Fibroblast of mammary gland (primary cell): ENCODE results near the gene TTC39C.
A peak's percentile ranks its signal among the peaks of the same experiment; 100 is the strongest.
"Not testable (repeated sequence)": the region's sequence is repeated elsewhere in the genome, so short reads cannot be mapped to it uniquely, and the experiment has no call there.

Source experiments
- DNase-seq: peaks from one replicate; pipeline ENCODE4 v3.0.0-alpha.2; 2010; ENCODE audit warnings: low read depth
- H3K4me3 ChIP-seq: 2 replicates; pipeline ENCODE4 v1.5.1; 2011; ENCODE audit warnings: low read depth, mild to moderate bottlenecking, low read length, moderate library complexity; ENCODE audit not compliant: control insufficient read depth
- TF ChIP-seq, protein P1 (sequence below): conservative IDR thresholded peaks from 2 replicates; pipeline ENCODE4 v1.5.1; 2011; ENCODE audit warnings: low read depth, low read length, inconsistent platforms; ENCODE audit not compliant: control insufficient read depth, insufficient read depth

TTC39C gene

DNA sequence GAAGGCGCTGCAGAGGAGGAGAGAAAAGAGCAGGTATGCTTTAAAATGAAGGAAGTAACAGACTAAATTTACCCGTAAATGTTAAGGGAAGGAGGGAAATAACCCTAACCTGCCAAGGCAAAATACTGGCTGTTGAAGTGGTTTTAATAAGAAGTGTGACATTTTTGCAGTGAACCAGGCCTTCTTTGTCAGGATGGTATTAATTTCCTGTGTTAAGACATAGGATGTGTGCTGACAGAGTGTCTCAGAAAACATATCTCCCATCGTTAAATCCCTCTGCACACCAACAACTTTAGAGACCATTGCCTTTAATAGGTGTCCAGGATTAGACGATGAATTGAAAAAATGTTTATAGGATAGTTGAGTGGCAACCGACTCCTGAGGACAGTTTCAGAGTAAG is 9.9 kb downstream of the TTC39C start:
- H3K4me3 ChIP-seq: no peak overlapping the region
- TF ChIP-seq, protein P1, sequence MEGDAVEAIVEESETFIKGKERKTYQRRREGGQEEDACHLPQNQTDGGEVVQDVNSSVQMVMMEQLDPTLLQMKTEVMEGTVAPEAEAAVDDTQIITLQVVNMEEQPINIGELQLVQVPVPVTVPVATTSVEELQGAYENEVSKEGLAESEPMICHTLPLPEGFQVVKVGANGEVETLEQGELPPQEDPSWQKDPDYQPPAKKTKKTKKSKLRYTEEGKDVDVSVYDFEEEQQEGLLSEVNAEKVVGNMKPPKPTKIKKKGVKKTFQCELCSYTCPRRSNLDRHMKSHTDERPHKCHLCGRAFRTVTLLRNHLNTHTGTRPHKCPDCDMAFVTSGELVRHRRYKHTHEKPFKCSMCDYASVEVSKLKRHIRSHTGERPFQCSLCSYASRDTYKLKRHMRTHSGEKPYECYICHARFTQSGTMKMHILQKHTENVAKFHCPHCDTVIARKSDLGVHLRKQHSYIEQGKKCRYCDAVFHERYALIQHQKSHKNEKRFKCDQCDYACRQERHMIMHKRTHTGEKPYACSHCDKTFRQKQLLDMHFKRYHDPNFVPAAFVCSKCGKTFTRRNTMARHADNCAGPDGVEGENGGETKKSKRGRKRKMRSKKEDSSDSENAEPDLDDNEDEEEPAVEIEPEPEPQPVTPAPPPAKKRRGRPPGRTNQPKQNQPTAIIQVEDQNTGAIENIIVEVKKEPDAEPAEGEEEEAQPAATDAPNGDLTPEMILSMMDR: no peak
- no peak for DNase-seq

DNA sequence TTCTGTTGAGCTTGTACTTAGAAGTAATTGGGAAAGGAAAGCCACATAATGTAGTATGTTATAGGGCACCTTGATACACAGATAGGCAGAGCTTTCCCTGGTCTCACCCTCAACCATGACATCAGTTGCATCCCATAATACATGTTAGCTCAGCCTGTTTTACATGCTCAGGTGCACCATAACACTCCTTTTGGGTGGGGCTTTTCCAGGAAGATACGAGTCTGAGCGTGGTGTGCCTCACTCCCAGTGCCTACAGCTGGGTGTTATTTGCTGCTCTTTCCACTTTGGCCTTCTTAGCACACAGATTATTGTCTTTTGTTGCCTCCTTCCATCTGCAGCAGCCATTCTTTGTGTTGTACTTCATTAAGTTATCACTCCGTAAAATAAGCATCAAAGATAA is 11.9 kb downstream of the TTC39C start:
- TF ChIP-seq, protein P1: no peak
- H3K4me3 ChIP-seq: no peak overlapping the region
- no peak for DNase-seq

DNA sequence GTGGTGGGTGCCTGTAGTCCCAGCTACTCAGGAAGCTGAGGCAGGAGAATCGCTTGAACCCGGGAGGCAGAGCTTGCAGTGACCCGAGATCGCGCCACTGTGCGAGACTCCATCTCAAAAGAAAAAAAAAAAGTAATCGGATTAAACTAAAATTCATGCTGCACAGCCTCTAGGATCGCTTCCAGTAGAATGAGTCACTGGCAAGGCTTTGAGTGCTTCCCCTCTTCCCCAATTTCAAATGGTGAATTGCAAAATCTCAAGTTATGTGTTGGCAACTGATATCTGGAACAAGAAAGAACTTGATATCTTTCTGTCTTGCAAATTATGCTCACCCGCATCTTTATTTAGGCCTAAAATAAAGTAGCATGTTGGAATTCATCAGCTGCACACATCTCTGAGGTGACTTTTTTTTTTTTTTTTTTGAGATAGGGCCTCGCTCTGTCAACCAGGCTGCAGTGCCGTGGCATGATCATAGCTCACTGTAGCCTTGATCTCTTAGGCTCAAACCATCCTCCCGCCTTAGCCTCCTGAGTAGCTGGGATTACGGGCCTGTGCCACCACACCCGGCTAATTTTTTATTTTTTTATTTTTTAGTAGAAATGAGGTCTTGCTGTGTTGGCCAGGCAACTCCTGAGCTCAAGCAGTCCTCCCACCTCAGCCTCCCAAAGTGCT is 12.7 kb downstream of the TTC39C start:
- peak overlapping the region; percentile 15 for H3K4me3 ChIP-seq
- DNase-seq: peak; percentile 96
- TF ChIP-seq, protein P1: no peak

DNA sequence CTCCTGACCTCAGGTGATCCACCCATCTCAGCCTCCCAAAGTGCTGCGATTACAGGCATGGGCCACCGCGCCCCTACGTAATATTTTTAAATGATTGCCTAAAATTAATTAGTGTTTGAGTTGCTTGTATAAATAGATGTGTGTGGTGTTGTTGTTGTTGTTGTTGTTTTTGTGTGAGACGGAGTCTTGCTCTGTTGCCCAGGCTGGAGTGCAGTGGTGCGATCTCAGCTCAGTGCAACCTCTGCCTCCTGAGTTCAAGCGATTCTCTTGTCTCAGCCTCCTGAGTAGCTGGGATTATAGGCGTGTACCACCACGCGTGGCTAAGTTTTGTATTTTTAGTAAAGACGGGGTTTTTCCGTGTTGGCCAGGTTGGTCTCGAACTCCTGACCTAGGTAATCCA is 14.4 kb downstream of the TTC39C start:
- H3K4me3 ChIP-seq, DNase-seq: not testable (repeated sequence)

DNA sequence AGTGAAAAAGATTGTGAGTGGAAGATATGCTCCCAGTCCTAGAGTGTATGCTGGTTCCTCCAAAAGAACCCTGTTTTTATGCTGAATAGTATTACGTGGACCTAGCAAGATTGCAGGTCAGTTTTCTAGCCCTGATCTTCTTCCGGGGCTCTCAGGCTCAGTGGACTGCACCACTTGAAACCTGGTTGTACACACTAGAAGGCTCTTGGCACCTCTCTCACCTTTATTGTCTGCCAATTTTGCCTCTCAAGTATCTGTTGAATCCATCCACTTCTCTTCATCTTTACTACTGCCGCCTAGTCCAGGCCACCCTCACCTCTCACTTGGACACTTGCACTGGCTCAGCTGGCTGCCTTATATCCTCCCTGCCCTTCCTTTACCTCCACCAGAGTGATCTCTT is 16.8 kb downstream of the TTC39C start:
- H3K4me3 ChIP-seq: no peak overlapping the region
- TF ChIP-seq, protein P1: no peak
- no peak for DNase-seq

DNA sequence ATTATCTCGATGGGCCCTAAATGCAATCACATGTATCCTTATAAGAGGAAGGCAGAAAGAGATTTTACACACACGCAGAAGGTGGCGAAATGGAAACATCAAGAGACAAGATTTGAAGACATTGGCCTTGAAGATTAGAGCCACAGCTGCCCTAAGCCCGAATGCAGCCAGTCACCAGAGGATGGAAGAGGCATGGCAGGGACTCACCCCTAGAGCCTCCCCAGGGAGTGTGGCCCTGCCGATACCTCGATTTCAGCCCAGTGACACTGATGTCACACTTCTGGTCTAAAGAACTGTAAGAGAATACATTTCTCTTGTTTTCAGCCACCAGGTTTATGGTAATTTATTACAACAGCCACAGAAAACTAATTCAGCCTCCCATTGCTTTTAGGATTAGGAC is 17.4 kb downstream of the TTC39C start:
- no peak for DNase-seq
- no peak overlapping the region for H3K4me3 ChIP-seq
- TF ChIP-seq, protein P1: no peak

DNA sequence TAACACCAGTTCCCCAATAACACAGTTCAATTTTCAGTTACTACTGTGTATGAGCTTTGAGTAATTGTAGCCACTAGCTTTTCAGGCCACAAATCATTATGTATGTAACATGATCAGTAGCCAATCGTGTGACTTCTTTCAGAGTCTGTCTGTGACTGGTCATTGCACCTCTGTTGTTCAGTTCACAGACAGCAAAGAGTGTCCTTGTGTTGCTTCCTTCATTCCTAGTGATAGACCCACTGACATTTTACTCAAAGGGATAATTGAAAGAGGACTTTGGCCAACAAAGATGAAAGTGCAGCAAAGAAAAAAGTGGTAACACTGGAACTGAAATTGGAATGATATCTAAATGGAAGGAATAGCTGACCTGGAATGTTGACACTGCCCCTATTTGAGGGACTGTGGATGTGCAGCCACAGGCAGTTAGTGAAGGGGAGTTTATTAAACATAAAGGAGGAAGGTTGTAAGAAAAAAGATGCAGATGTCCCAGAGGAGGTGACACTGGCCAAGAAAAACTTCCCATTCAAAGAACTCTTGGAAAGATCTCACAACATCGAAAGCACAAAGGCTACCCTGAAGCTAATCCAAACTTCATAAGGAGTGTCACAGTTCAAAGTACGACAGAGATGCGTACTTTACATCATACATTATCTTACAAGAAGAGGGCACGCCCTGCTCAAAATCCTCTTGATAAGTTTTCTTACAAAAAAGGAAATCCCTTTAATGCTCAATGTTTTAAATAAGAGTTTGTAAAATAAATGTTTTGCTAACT is 19.3 kb downstream of the TTC39C start:
- H3K4me3 ChIP-seq: no peak overlapping the region
- no peak for DNase-seq
- TF ChIP-seq, protein P1: no peak
